IPS-18a (cell line): Measurements from ENCODE around the gene YIPF3.

Experiments
- H3K27ac ChIP-seq: one replicate; pipeline ENCODE4 v1.5.1; 2013; ENCODE audit warnings: low read length
- H3K27me3 ChIP-seq: one replicate; pipeline ENCODE4 v1.6.1; 2013; ENCODE audit warnings: mild to moderate bottlenecking, low read length; ENCODE audit not compliant: control insufficient read depth, insufficient read depth
- H3K36me3 ChIP-seq: one replicate; pipeline ENCODE4 v1.6.1; 2013; ENCODE audit warnings: low read depth, low read length; ENCODE audit not compliant: control insufficient read depth
- H3K4me1 ChIP-seq: one replicate; pipeline ENCODE4 v1.6.1; 2013; ENCODE audit warnings: low read depth, low read length; ENCODE audit not compliant: control insufficient read depth
- H3K4me3 ChIP-seq: one replicate; pipeline ENCODE4 v1.5.1; 2013; ENCODE audit warnings: low read length
- H3K9ac ChIP-seq: one replicate; pipeline ENCODE4 v1.6.1; 2013; ENCODE audit warnings: mild to moderate bottlenecking, low read length, moderate library complexity
- H3K9me3 ChIP-seq: one replicate; pipeline ENCODE4 v1.6.1; 2013; ENCODE audit warnings: low read depth, low read length; ENCODE audit not compliant: control insufficient read depth

Gene YIPF3

DNA sequence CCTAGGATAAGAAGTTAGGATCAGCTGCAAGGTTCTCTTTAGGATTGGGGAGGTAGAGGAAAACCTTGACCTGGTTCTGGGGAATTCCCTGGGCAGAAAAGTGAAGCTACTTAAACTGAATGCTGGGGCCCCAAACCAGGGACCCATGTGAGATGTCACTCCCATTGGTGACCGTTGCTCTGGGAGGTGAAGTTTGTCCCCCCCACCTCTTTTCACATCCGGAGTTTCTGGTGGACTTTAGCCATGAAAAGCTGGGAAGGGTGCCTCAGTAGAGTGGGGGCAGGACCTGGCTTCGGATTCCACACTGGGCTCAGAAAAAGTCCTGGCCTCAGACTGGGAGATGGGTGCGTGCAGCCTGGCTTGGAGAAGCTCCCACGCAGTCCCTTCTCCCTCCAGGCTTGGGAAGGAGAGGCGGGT lies 26.2 kb downstream of the YIPF3 start:
- no peaks in the 10 kb centered on the region for H3K4me1 ChIP-seq

DNA sequence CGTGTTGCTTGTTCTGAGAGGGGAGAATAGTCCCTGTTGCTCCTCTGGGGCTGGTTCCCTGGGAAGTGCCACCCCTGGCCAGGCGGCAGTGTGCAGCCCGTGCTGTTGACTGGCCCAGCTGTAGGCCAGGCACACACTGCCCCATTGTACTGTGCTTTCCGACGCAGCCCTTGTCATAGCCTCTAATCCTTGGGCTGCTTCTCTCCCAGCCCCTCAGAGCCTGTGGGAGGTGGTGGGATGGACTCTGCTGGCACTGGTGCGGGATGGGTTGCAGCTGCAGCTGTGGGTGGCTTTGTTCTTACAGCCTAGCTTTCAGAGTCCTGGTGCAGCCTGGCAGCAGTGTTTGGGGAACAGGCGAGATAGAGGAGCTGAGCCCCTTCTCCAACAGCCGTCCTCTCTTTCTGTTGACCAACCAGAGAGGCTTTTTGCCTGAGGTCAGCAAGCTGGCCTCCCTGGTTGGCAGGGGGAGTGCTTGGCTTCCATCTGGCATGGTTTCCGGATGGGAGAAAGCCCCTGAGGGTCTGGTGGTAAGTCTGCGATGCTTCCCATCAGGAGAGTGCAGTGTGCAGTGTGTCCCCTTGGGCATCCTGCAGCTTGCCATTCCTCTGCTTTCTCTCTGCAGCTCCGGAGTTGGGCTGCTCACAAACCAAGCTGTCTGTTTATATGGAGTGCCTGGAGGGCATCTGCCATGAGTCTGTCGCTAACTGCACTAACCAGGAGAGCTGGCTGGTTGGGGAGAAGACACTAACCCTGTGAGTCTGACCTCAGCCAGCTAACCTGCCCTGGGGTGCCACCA lies 27.3 kb downstream of the YIPF3 start:
- Histone ChIP-seq H3K36me3 (no peaks in the 10 kb centered on the region), H3K9me3 (no peaks in the 10 kb centered on the region), H3K9ac (no peak overlapping the region), H3K4me3 (no peak overlapping the region), H3K27ac (no peak overlapping the region), H3K27me3 (no peaks in the 10 kb centered on the region), H3K4me1 (no peaks in the 10 kb centered on the region)

More for the DNA sequence above, 26.2 kb downstream of the YIPF3 start:
- Histone ChIP-seq H3K9me3 (no peaks in the 10 kb centered on the region), H3K27ac (no peak overlapping the region), H3K27me3 (no peaks in the 10 kb centered on the region), H3K9ac (no peak overlapping the region), H3K4me3 (no peak overlapping the region), H3K36me3 (no peaks in the 10 kb centered on the region)

DNA sequence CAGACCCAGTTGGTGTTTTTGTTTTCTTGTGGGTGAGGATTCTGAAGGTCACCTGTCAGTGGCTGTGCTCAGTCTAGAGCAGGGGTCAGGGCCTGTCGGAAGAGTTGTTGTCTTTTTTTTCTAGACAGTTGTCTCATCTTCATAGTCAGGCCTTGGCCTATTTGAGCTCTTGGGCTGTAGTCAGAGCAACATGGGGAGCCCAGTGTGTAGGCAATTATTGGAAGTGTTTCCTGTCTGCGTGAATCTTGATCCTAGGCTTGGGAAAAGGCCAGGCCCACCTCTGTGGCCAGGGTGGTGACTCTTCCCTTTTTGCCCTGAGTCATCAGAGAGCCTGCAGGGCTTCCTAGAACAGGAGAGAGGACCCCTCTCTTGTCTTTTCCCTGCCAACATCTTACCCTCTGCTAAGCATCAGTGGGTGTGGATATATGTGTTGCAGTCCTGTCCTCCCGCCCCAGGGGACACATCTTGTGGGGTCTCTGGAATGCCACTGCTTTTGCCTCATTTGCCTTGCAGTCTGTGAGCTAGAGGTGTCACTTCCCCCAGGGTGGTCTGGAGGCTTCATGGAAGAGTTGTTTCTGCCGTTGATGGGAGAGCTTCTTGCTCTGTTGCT lies 28.0 kb downstream of the YIPF3 start:
- Histone ChIP-seq H3K27ac (no peak overlapping the region), H3K4me3 (no peak overlapping the region), H3K4me1 (no peaks in the 10 kb centered on the region), H3K36me3 (no peaks in the 10 kb centered on the region), H3K9ac (no peak overlapping the region), H3K9me3 (no peaks in the 10 kb centered on the region), H3K27me3 (no peaks in the 10 kb centered on the region)

DNA sequence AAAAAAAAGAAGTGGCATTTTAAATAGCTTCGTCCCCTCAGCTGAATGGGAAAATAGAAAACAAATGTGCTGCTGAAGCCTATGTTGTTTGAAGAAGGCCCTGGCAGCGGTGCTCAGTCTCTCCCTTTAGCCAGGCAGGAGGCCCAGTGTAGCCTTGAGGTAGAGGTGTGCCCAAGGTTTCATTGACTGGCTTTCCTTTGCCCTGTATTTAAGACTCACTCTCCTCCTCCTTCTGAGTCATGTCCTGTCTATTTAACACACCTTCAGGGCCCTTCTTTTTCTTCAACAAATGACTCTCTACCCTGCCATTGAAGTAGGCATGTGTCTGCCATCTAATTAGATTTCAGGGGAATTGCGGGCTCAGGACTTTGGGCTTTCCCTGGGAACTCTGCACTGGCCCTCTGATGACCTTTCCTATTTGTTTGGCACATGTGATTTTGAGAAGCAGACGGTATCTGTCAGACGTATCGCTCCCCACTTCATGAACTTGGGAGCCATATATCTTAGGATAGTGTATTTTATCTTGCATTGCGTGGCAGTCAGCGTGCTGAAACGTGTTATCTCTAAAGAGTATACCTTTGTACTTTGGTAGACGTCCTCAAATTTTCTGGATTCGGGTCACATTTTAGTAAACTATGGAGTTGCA lies 35.0 kb downstream of the YIPF3 start:
- no peaks in the 10 kb centered on the region for H3K27me3 ChIP-seq
- H3K27ac ChIP-seq = no peak overlapping the region
- no peak overlapping the region for H3K9ac ChIP-seq
- no peaks in the 10 kb centered on the region for H3K9me3 ChIP-seq
- peaks cover 26% of the 10 kb centered on the region for H3K4me1 ChIP-seq
- H3K36me3 ChIP-seq = peaks cover 3% of the 10 kb centered on the region
- peak overlapping the region; percentile 32 for H3K4me3 ChIP-seq

DNA sequence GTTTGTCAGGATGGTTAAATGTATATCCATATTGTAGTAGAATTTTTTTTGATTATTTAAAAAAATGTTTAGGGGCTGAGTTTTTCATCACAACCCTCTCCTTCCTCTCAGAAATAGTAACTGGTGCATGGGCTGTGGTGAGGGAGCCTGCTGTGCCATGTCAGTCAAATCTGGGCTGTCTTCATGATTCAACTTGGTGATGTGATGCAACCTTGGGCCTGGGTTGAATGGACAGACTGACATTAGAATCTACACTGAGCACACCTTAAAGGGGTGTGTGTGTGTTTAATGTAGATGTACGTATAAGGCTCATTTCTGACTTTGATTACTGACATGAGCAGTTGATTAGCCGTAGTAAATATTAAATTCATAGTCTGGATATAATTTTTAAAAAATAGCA lies 35.7 kb downstream of the YIPF3 start:
- H3K36me3 ChIP-seq = peaks cover 3% of the 10 kb centered on the region
- peaks cover 27% of the 10 kb centered on the region for H3K4me1 ChIP-seq
- no peak overlapping the region for H3K9ac ChIP-seq
- H3K27ac ChIP-seq = no peak overlapping the region
- no peak overlapping the region for H3K4me3 ChIP-seq
- H3K27me3 ChIP-seq = no peaks in the 10 kb centered on the region
- no peaks in the 10 kb centered on the region for H3K9me3 ChIP-seq

DNA sequence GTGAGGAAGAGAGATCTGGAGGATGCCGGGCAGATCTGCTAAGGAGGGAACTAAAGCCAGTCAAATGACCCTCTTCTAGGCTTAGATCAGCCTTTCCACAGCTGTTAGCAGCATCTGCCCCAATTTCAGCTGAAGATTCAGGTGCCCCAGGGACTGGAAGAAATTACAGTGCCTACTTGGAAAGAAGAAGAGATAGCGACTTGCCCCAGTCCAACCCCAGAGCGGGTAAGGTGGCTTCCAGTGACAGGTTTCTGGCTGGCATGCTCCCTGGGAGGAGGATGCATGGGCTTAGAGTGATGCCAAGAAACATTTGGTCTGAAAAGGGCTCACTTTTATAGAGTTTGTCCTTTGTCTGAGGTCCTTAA lies 38.7 kb downstream of the YIPF3 start:
- H3K4me1 ChIP-seq = peaks cover 27% of the 10 kb centered on the region
- peaks cover 3% of the 10 kb centered on the region for H3K36me3 ChIP-seq
- peak overlapping the region; percentile 79 for H3K4me3 ChIP-seq
- H3K9ac ChIP-seq = peak overlapping the region; percentile 87
- no peaks in the 10 kb centered on the region for H3K9me3 ChIP-seq
- H3K27ac ChIP-seq = peak overlapping the region; percentile 27
- H3K27me3 ChIP-seq = no peaks in the 10 kb centered on the region

DNA sequence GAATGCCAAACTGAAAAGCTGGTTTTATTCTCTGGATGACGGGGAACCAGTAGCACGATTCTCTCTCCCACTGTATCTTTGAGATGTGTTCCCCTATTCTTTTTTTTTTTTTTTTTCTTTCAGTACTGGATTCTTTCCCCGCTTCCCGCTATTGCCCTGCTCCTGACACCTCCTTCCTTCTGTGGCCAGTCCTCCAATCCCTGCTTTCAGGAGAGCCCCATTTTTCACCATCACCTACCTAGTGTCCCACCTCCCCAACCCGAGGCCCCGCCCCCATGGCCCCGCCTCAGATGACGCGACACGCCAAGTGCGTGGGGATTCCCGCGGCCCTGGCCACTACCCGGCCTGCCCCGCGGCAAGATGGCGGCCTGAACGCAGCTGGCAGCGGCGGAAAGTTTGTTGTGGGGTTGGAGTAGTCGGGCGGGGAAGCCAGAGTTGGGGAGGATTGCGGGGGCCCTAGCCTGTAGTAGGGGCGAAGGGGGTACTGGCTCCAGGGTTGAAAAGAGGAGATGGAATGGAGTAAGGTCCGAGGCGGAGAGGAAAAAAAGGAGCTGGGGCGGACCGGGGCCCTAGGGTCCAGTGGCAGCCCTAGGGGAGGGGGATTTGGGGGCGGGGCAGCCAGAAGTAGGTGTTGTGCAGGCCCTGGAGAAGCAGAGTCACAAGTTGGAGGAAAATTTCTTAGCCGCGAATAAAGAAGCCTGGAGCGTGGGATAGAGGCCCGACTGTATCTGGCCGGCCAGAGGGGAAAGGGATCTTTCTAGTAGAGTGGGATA lies 39.3 kb downstream of the YIPF3 start, which contains the start of gene TJAP1:
TSS of gene TJAP1 (plus strand) at position 336 of the 773 bp plus-strand sequence. CDS start 21,432 bp downstream, outside the sequence.
- Histone ChIP-seq H3K4me3 (peak within 1 kb of the TSS; percentile 79), H3K4me1 (peaks cover 25% of the 10 kb centered on the region), H3K27me3 (no peaks in the 10 kb centered on the region), H3K27ac (peak within 1 kb of the TSS; percentile 33), H3K36me3 (peaks cover 3% of the 10 kb centered on the region), H3K9me3 (no peaks in the 10 kb centered on the region), H3K9ac (peak within 1 kb of the TSS; percentile 87)

DNA sequence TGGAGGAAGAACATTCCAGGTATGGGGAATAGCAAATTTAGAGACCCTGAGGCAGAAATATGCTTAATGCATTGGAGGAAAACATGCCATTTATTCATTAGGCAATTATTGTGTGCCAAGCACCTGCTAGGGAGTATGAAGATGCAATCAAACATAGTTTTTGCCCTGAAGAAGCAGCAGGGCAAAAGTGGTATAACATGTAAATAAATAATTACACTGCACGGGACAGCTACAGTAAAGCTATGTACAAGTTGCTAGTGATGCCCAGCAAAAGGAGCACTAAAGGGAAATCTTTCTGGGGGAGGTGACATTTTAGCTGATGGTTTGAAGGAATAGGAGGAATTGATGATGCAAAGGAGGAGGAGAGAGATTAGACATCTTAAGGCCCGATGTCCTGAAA lies 40.0 kb downstream of the YIPF3 start:
- Histone ChIP-seq H3K27me3 (no peaks in the 10 kb centered on the region), H3K9me3 (no peaks in the 10 kb centered on the region), H3K36me3 (peaks cover 3% of the 10 kb centered on the region), H3K4me1 (peaks cover 18% of the 10 kb centered on the region), H3K9ac (peak overlapping the region; percentile 87), H3K4me3 (peak overlapping the region; percentile 79), H3K27ac (peak overlapping the region; percentile 33)

DNA sequence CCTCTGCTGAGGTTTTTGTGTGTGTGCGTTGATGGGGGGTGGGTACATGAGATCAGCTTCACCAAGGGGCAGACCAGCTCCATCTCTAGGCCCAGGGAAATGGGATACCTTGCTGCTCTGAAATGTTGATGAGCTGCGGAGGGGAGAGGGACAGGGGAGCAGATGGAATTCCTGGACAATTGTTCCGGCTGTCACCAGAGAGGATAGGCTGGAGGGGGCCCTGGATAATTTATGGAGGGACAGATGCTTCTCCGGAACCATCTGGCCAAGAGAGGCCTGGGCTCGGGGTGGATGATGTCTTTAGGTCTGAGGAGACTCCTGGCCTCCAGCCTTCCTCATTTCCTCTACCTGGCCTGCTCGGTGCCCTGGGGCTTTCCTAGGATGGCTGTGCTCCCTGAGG lies 41.2 kb downstream of the YIPF3 start:
- Histone ChIP-seq H3K9ac (no peak overlapping the region), H3K27me3 (no peaks in the 10 kb centered on the region), H3K4me3 (no peak overlapping the region), H3K27ac (no peak overlapping the region), H3K36me3 (peaks cover 3% of the 10 kb centered on the region), H3K4me1 (peaks cover 12% of the 10 kb centered on the region), H3K9me3 (no peaks in the 10 kb centered on the region)

DNA sequence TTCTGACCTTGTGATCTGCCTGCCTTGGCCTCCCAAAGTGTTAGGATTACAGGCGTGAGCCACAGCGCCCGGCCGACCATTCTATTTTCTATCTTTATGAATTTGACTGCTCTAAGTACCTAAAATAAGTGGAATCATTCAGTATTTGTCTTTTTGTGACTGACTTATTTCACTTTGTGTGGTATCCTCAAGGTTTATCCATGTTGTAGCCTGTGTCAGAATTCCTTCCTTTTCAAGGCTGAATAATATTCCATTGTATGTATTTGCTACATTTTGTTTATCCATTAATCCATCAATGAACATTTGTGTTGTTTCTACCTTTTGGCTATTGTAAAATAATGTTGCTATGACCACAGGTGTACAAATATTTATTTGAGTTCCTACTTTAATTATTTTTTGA lies 44.2 kb downstream of the YIPF3 start:
- H3K9ac ChIP-seq = no peak overlapping the region
- H3K27ac ChIP-seq = no peak overlapping the region
- H3K9me3 ChIP-seq = no peaks in the 10 kb centered on the region
- H3K36me3 ChIP-seq = no peaks in the 10 kb centered on the region
- H3K4me3 ChIP-seq = no peak overlapping the region
- no peaks in the 10 kb centered on the region for H3K27me3 ChIP-seq
- H3K4me1 ChIP-seq = peaks cover 13% of the 10 kb centered on the region

DNA sequence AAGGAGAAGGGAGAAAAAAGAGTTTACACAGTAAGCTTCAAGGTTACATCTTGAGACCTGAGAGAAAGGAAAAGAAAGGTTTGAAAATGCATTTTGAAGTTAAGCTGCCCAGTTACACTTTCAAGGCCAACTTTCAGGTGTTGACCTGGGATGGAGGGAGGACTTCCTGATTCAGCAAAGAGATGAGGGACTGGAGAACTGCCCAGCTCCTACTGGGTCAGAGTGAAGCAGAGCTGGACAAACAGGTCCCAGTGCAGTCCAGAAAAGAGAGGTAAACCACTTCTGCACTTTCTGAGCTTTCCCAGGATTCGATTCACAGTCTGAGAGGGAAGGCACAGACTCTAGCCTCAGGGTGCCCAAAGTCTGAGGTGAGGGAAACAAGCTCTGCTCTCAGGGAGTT lies 45.3 kb downstream of the YIPF3 start:
- no peak overlapping the region for H3K9ac ChIP-seq
- H3K4me1 ChIP-seq = peaks cover 8% of the 10 kb centered on the region
- no peaks in the 10 kb centered on the region for H3K36me3 ChIP-seq
- H3K27me3 ChIP-seq = no peaks in the 10 kb centered on the region
- no peak overlapping the region for H3K4me3 ChIP-seq
- no peaks in the 10 kb centered on the region for H3K9me3 ChIP-seq
- no peak overlapping the region for H3K27ac ChIP-seq
